CD8-positive, alpha-beta memory T cell (primary cell): ENCODE data around the gene BCL6B. TPM values are rescaled to one million over a fixed set of nuclear protein-coding genes. Genes with fewer than 3 reads are reported as not detected.

Experiments
- CTCF ChIA-PET: fragments of 350-600 bp; sonication (Branson Sonifier 250); formaldehyde crosslinking; loops from one replicate; lab custom pipeline; 2021; ENCODE audit warnings: antibody characterized with exemption; lab: Charles Lee
- POLR2A ChIA-PET: fragments of 350-600 bp; sonication (Branson Sonifier 250); formaldehyde crosslinking; loops from one replicate; lab custom pipeline; 2021; ENCODE audit warnings: antibody characterized with exemption; lab: Charles Lee
- DNase-seq, 5 donors: peaks; one replicate each; pipeline versions ENCODE4 v3.0.0 to v3.0.0-alpha.2; 2020 to 2022; ENCODE audit warnings: mixed read lengths in 1 of 5
- H3K27ac ChIP-seq: one replicate; pipeline ENCODE4 v1.7.0; 2013; ENCODE audit warnings: low read depth, mild to moderate bottlenecking, low read length, moderate library complexity
- H3K27me3 ChIP-seq: 2 replicates; pipeline ENCODE4 v1.7.0; 2013; ENCODE audit warnings: low read length, mild to moderate bottlenecking; ENCODE audit not compliant: insufficient read depth, poor library complexity, severe bottlenecking
- H3K36me3 ChIP-seq: 2 replicates; pipeline ENCODE4 v1.7.0; 2013; ENCODE audit warnings: mild to moderate bottlenecking, low read length, moderate library complexity; ENCODE audit not compliant: insufficient read depth
- H3K4me1 ChIP-seq: 2 replicates; pipeline ENCODE4 v1.7.0; 2013; ENCODE audit warnings: mild to moderate bottlenecking, low read length, moderate library complexity; ENCODE audit not compliant: insufficient read depth
- H3K4me3 ChIP-seq: 2 replicates; pipeline ENCODE4 v1.7.0; 2013; ENCODE audit warnings: mild to moderate bottlenecking, low read length
- H3K9me3 ChIP-seq: 2 replicates; pipeline ENCODE4 v1.7.0; 2013; ENCODE audit warnings: mild to moderate bottlenecking, low read length
- H3K27ac Mint-ChIP-seq, 8 donors: one replicate each; pipeline ENCODE4 v1.8.0; 2020 to 2021; ENCODE audit warnings: mixed read lengths in 8 of 8, mild to moderate bottlenecking in 6 of 8, inconsistent platforms in 3 of 8, moderate library complexity in 3 of 8
- H3K27me3 Mint-ChIP-seq, 2 donors: one replicate each; pipeline ENCODE4 v1.8.0; 2020 to 2021; ENCODE audit warnings: mixed read lengths in 2 of 2, mild to moderate bottlenecking in 1 of 2, moderate library complexity in 1 of 2
- H3K36me3 Mint-ChIP-seq, 3 donors: one replicate each; pipeline ENCODE4 v1.8.0; 2020 to 2021; ENCODE audit warnings: mixed read lengths in 3 of 3, inconsistent platforms in 1 of 3, mild to moderate bottlenecking in 1 of 3
- H3K4me1 Mint-ChIP-seq, 3 donors: one replicate each; pipeline ENCODE4 v1.8.0; 2020 to 2021; ENCODE audit warnings: mixed read lengths in 3 of 3, inconsistent platforms in 1 of 3, mild to moderate bottlenecking in 1 of 3
- H3K4me3 Mint-ChIP-seq, 7 donors: one replicate each; pipeline ENCODE4 v1.8.0; 2020 to 2021; ENCODE audit warnings: mixed read lengths in 7 of 7, mild to moderate bottlenecking in 6 of 7, moderate library complexity in 4 of 7, inconsistent platforms in 2 of 7
- H3K9me3 Mint-ChIP-seq, 5 donors: one replicate each; pipeline ENCODE4 v1.8.0; 2020 to 2022; ENCODE audit warnings: mixed read lengths in 5 of 5, mild to moderate bottlenecking in 3 of 5, moderate library complexity in 2 of 5, inconsistent platforms in 1 of 5
- polyA plus RNA-seq: library from polyadenylated mRNA; unstranded; fragments of 300-500 nt; fragmentation: Illumina TruSeq; gene quantifications from one replicate; pipeline ENCODE4 v1.2.3, GENCODE V29; 2021
- total RNA-seq, 2 experiments: library from RNA; stranded (reverse); gene quantifications; one replicate each; pipeline ENCODE4 v1.2.3, GENCODE V29; 2021

The BCL6B gene
- total and polyA plus RNA-seq, 3 experiments from 2014 or later = 0.09 to 0.59 (median 0.24) TPM

DNA sequence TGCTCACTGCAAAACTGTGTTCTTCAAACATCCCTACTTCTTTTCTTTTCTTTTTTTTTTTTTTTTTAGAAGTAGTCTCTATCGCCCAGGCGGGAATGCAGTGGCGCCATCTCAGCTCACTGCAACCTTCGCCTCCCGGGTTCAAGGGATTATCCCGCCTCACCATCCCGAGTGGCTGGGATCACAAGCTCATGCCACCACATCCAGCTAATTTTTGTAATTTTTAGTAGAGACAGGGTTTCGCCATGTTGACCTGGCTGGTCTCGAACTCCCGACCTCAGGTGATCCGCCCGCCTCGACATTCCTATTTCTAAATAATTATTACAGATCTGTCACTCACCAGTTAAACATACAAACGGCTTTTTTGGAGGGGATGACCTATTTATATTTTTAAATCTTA, 11.4 kb upstream of the BCL6B start:
- H3K9me3 ChIP-seq = no peaks in the 10 kb centered on the region
- Mint-ChIP-seq H3K36me3 (peaks cover 0 to 56% (median 3%) of the 10 kb centered on the region in 3 donors), H3K4me1 (peaks cover 69 to 79% (median 75%) of the 10 kb centered on the region in 3 donors), H3K27ac (peak overlapping the region in 7 of 8 donors; percentile 99 to 100 (median 100)), H3K4me3 (peak overlapping the region; percentile 93 to 98 (median 98)), H3K9me3 (no peaks in the 10 kb centered on the region), H3K27me3 (peaks cover 0 to 1% of the 10 kb centered on the region in 2 donors)
- peak overlapping the region; percentile 87 for H3K4me3 ChIP-seq
- no peaks in the 10 kb centered on the region for H3K36me3 ChIP-seq
- peak overlapping the region; percentile 100 for H3K27ac ChIP-seq
- CTCF ChIA-PET = interaction anchor here (1.3 to 2.9 kb wide), 3 partner anchors 10 to 100 kb away, joined by 5 to 9 read pairs (median 6); no protein-coding TSS in a partner anchor
- POLR2A ChIA-PET = no interaction called here
- no peaks in the 10 kb centered on the region for H3K27me3 ChIP-seq
- H3K4me1 ChIP-seq = peaks cover 50% of the 10 kb centered on the region
- no peak for DNase-seq

DNA sequence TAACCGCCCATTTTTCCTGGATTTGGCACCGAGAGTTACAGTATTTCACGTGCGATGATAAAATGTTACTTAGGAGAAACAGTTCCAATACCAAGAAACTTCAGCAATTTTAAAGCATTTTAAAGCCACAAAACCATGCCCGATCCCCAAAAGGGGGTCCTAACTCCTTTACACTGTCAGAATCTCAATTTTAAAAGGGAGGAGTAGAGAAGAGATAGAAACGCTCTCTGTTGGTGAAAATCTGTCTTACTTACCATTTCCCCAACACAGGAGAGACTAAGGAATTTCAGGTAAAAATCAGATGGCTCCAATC, 11.0 kb upstream of the BCL6B start:
- H3K4me3 Mint-ChIP-seq = peak overlapping the region; percentile 93 to 98 (median 98)
- Histone ChIP-seq H3K27me3 (no peaks in the 10 kb centered on the region), H3K36me3 (no peaks in the 10 kb centered on the region), H3K27ac (peak overlapping the region; percentile 100), H3K4me1 (peaks cover 55% of the 10 kb centered on the region), H3K4me3 (peak overlapping the region; percentile 87), H3K9me3 (no peaks in the 10 kb centered on the region)
- CTCF ChIA-PET = interaction anchor here (1.1 to 2.9 kb wide), 5 partner anchors 10 to 101 kb away, joined by 3 to 9 read pairs (median 5); no protein-coding TSS in a partner anchor
- peaks cover 67 to 79% (median 74%) of the 10 kb centered on the region in 3 donors for H3K4me1 Mint-ChIP-seq
- POLR2A ChIA-PET = interaction anchor here (0.5 to 1.1 kb wide), 3 partner anchors 24 to 286 kb away, joined by 3 to 6 read pairs (median 3); partner anchors contain the start of gene SLC16A13
- peaks cover 0 to 56% (median 3%) of the 10 kb centered on the region in 3 donors for H3K36me3 Mint-ChIP-seq
- H3K9me3 Mint-ChIP-seq = no peaks in the 10 kb centered on the region
- peak overlapping the region; percentile 99 to 100 (median 100) for H3K27ac Mint-ChIP-seq
- H3K27me3 Mint-ChIP-seq = peaks cover 0 to 1% of the 10 kb centered on the region in 2 donors
- DNase-seq = no peak

DNA sequence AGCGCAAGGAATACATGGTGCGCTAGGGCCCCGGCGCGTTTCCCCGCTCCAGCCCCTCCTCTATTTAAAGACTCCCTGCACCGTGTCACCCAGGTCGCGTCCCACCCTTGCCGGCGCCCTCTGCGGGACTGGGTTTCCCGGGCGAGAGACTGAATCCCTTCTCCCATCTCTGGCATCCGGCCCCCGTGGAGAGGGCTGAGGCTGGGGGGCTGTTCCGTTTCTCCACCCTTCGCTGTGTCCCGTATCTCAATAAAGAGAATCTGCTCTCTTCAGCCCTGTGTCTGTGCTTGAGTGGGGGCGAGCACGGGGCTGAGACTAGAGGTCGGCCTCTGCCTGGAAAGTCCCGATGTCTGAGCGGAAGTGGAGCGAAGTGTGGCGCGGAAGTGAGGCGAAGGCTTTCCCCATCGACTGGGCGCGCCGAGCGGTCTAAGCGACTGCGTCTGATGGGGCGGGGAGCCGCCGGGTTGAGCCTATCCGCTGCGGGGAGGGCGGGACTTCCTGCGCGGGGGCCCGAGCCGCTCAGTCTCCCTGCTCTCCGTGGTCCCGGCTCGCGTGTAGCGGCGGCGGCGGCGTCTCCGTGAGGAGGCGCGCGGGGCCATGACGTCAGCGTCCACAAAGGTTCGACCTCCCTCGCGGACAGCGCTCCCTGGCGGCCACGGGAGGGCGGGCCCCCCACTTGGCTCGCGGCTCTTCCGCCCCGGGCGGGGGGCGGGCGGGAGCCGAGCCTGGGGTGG, 8.4 kb upstream of the BCL6B start:
- Mint-ChIP-seq H3K9me3 (no peaks in the 10 kb centered on the region), H3K4me3 (peak overlapping the region; percentile 93 to 98 (median 98)), H3K27ac (peak overlapping the region; percentile 99 to 100 (median 100)), H3K27me3 (peaks cover 0 to 1% of the 10 kb centered on the region in 2 donors), H3K36me3 (peaks cover 0 to 50% (median 3%) of the 10 kb centered on the region in 3 donors), H3K4me1 (peaks cover 70 to 83% (median 75%) of the 10 kb centered on the region in 3 donors)
- H3K27ac ChIP-seq = peak overlapping the region; percentile 100
- H3K27me3 ChIP-seq = no peaks in the 10 kb centered on the region
- POLR2A ChIA-PET = interaction anchor here (0.5 to 1.2 kb wide), 6 partner anchors 9 to 363 kb away, joined by 3 to 8 read pairs (median 6); partner anchors contain the start of genes C17orf100, MED31 and SLC16A13
- CTCF ChIA-PET = interaction anchor here (1.0 to 2.2 kb wide), 3 partner anchors 10 to 100 kb away, joined by 3 to 8 read pairs (median 5); no protein-coding TSS in a partner anchor
- H3K9me3 ChIP-seq = no peaks in the 10 kb centered on the region
- H3K4me3 ChIP-seq = peak overlapping the region; percentile 91
- peak; percentile 97 to 99 (median 97) for DNase-seq
- no peaks in the 10 kb centered on the region for H3K36me3 ChIP-seq
- peaks cover 66% of the 10 kb centered on the region for H3K4me1 ChIP-seq

DNA sequence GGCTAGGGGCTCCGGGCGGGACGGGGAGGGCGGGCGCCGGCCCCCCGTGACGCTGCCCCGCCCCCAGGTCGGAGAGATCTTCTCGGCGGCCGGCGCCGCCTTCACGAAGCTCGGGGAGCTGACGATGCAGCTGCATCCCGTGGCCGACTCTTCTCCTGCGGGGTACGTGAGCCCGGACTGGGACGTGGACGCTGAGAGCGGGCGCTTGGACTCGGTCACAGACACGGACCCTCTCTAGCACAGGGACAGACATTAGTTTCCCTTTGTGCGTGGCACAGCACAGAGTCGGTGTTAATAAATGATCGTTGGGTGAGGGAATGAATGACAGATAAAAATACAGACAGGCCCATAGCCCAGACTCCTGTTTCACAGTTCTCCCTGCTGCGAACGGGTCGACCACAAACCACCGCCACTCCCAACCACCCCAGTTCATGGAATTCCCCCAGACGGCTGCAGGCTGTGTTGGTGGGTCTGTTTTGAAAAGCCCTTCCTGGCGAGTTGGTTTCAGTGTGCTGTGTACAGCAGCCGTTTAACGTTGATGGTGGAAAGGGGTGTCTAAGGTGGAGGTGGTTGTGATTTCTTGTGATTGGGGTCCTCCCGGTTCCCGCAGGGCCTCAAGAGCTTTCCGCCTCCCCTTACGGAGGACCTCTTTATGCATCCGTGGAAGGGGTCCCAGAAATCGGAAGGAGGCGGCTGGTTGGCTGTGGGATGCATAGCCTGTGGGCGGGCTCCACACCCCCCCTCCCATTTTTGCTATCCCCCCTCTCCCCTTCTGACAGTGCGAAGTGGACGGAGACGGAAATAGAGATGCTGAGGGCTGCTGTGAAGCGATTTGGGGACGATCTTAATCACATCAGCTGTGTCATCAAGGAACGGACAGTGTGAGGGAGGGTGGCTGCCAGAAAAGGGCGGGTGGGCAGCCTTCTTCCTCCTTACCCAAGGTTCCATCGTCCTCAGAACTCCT, 7.6 kb upstream of the BCL6B start:
- POLR2A ChIA-PET = interaction anchor here (0.5 to 1.2 kb wide), 6 partner anchors 8 to 364 kb away, joined by 3 to 8 read pairs (median 6); partner anchors contain the start of genes C17orf100, MED31 and SLC16A13
- Histone ChIP-seq H3K4me3 (peak overlapping the region; percentile 91), H3K27ac (peak overlapping the region; percentile 100), H3K4me1 (peaks cover 58% of the 10 kb centered on the region), H3K36me3 (no peaks in the 10 kb centered on the region), H3K9me3 (no peaks in the 10 kb centered on the region), H3K27me3 (no peaks in the 10 kb centered on the region)
- Mint-ChIP-seq H3K4me3 (peak overlapping the region; percentile 92 to 98 (median 95)), H3K27me3 (peaks cover 0 to 1% of the 10 kb centered on the region in 2 donors), H3K9me3 (no peaks in the 10 kb centered on the region), H3K27ac (peak overlapping the region; percentile 97 to 100 (median 99)), H3K4me1 (peaks cover 61 to 75% (median 67%) of the 10 kb centered on the region in 3 donors), H3K36me3 (peaks cover 0 to 44% (median 3%) of the 10 kb centered on the region in 3 donors)
- peak; percentile 79 to 89 (median 85) for DNase-seq
- CTCF ChIA-PET = interaction anchor here (0.7 to 4.8 kb wide), 5 partner anchors 11 to 105 kb away, joined by 4 to 17 read pairs (median 6); no protein-coding TSS in a partner anchor

DNA sequence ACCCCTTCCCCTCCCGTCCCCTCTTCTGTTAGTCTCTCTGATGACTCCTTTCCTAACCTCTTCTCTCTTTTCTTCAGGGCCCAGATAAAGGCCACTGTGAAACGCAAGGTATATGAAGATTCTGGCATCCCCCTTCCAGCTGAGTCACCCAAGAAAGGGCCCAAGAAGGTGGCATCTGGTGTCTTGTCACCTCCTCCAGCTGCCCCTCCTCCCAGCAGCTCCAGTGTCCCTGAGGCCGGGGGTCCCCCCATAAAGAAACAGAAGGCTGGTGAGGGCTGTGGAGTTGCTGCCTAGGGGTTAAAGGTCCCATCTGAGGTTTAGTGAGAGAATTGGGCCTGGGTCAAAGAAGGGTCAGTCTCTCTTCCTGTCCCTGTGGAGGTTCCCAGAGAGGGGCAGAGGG, 6.4 kb upstream of the BCL6B start:
- Mint-ChIP-seq H3K27me3 (peaks cover 0 to 1% of the 10 kb centered on the region in 2 donors), H3K4me3 (peak overlapping the region; percentile 32 to 98 (median 94)), H3K27ac (peak overlapping the region; percentile 97 to 100 (median 99)), H3K9me3 (no peaks in the 10 kb centered on the region), H3K4me1 (peaks cover 57 to 69% (median 65%) of the 10 kb centered on the region in 3 donors), H3K36me3 (peaks cover 0 to 39% (median 3%) of the 10 kb centered on the region in 3 donors)
- DNase-seq = no peak
- H3K9me3 ChIP-seq = no peaks in the 10 kb centered on the region
- H3K4me3 ChIP-seq = no peak overlapping the region
- ChIA-PET CTCF (interaction anchor here (0.7 to 4.8 kb wide), 4 partner anchors 12 to 105 kb away, joined by 4 to 17 read pairs (median 6); no protein-coding TSS in a partner anchor), POLR2A (no interaction called here)
- peaks cover 50% of the 10 kb centered on the region for H3K4me1 ChIP-seq
- H3K27me3 ChIP-seq = no peaks in the 10 kb centered on the region
- peak overlapping the region; percentile 100 for H3K27ac ChIP-seq
- H3K36me3 ChIP-seq = no peaks in the 10 kb centered on the region

DNA sequence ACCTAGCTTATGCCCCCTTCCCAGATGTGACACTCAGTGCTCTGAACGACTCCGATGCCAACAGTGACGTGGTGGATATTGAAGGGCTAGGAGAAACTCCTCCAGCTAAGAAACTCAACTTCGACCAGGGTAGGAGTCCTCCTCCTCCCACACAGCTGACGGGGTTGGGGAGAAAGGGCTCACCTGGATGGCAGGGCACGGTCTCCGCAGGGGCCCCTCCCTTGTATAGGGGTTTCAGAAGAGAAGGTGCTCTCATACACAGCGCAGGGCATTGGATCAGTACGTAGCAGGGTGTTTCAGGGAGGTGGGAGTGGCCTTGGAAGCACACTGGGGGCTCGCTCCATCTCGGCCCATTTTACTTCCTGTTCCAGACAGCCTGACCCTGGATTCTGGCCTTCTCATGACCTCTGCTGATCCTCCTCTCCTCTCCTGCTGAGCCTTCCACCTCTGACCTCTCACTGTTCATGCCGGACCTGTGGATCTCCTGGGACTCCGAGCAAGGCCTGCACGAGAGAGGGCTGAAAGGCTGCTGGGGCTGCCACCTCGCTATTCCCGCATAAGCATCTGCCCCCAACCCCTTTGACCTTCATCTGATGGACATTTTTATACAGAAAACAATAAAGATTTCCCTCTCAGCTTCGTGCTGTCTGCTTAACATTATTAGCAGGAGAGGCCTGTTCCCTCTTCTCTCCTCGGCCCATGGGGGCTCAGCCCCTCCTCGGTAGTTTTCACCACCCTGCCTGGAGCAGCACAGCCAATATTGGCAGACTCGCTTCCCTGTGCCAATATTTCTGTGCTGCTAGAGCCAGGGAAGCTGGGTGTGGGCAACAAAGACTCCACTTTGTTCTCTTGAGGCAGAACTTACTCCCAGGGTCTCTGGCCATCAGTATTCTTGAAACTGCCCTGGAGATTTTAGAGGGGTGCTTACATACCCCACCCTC, 5.7 kb upstream of the BCL6B start:
- Histone ChIP-seq H3K36me3 (no peaks in the 10 kb centered on the region), H3K4me3 (no peak overlapping the region), H3K27me3 (no peaks in the 10 kb centered on the region), H3K9me3 (no peaks in the 10 kb centered on the region), H3K27ac (peak overlapping the region; percentile 100), H3K4me1 (peaks cover 51% of the 10 kb centered on the region)
- H3K4me3 Mint-ChIP-seq = peak overlapping the region in 6 of 7 donors; percentile 20 to 93 (median 34)
- peaks cover 0 to 34% (median 3%) of the 10 kb centered on the region in 3 donors for H3K36me3 Mint-ChIP-seq
- POLR2A ChIA-PET = no interaction called here
- CTCF ChIA-PET = interaction anchor here (0.7 to 4.8 kb wide), 3 partner anchors 13 to 106 kb away, joined by 4 to 17 read pairs (median 6); no protein-coding TSS in a partner anchor
- peaks cover 56 to 69% (median 62%) of the 10 kb centered on the region in 3 donors for H3K4me1 Mint-ChIP-seq
- no peak for DNase-seq
- no peaks in the 10 kb centered on the region for H3K9me3 Mint-ChIP-seq
- peak overlapping the region; percentile 54 to 100 (median 85) for H3K27ac Mint-ChIP-seq
- peaks cover 0 to 1% of the 10 kb centered on the region in 2 donors for H3K27me3 Mint-ChIP-seq
